Heart left ventricle (tissue), 16 donors: ENCODE results near the gene OXGR1. TPM values are rescaled to one million over a fixed set of nuclear protein-coding genes. Genes with fewer than 3 reads are reported as not detected.

Source experiments
- ATAC-seq, 4 donors: fragments of 200-7000 bp; cut with Tn5 transposase; one replicate each; pipeline ENCODE4 v1.9.1; 2020 to 2022; ENCODE audit warnings: moderate library complexity in 4 of 4, mild to moderate bottlenecking in 3 of 4, moderate number of reproducible peaks in 1 of 4
- DNase-seq, 5 donors: peaks; one replicate each; pipeline ENCODE4 v3.0.0-alpha.2; 2020
- H3K27ac ChIP-seq, 12 donors: fragments of 200-600 bp; sonication (generic) in 4 of 12; one replicate each; pipeline versions ENCODE4 v1.5.0 to v1.8.0; 2016 to 2022; ENCODE audit warnings: mild to moderate bottlenecking in 2 of 12
- H3K27me3 ChIP-seq, 9 donors: fragments of 200-600 bp; sonication (generic) in 2 of 9; one replicate each; pipeline versions ENCODE4 v1.5.1 to v1.8.0; 2016 to 2022; ENCODE audit warnings: mild to moderate bottlenecking in 3 of 9
- H3K36me3 ChIP-seq, 9 donors: fragments of 200-600 bp; sonication (generic) in 2 of 9; one replicate each; pipeline versions ENCODE4 v1.5.0 to v1.8.0; 2018 to 2022; ENCODE audit warnings: mild to moderate bottlenecking in 2 of 9
- H3K4me1 ChIP-seq, 12 donors: fragments of 200-600 bp; sonication (generic) in 4 of 12; one replicate each; pipeline versions ENCODE4 v1.5.0 to v1.8.0; 2016 to 2022; ENCODE audit warnings: mild to moderate bottlenecking in 3 of 12
- H3K4me3 ChIP-seq, 12 donors: fragments of 200-600 bp; sonication (generic) in 4 of 12; one replicate each; pipeline versions ENCODE4 v1.5.0 to v1.8.0; 2017 to 2022; ENCODE audit warnings: mild to moderate bottlenecking in 9 of 12, moderate library complexity in 4 of 12
- H3K9me3 ChIP-seq, 12 donors: fragments of 200-600 bp; sonication (generic) in 4 of 12; one replicate each; pipeline versions ENCODE4 v1.5.0 to v1.8.0; 2016 to 2022; ENCODE audit warnings: mild to moderate bottlenecking in 1 of 12
- POLR2A ChIP-seq, 2 donors: fragments of 450-650 bp; IDR thresholded peaks; one replicate each; pipeline ENCODE4 v1.6.1; 2017; ENCODE audit warnings: antibody characterized with exemption in 2 of 2, mild to moderate bottlenecking in 2 of 2, moderate library complexity in 2 of 2
- WGBS, 4 donors: extraction: QIAGEN DNeasy Blood & Tissue Kit in 2 of 4; methylation state at CpG; one replicate each; pipeline versions ENCODE4 v1.1.5 to v1.1.7; 2013 to 2018; 5-methylcytosine and 5-hydroxymethylcytosine counted together
- intact Hi-C, 10 donors: fragments of 100-400 bp; cut with DNase I; formaldehyde crosslinking; loops; one replicate each; pipeline versions ENCODE4 v1.11.1 to v1.14.2; 2022
- polyA plus RNA-seq, 2 donors: library from polyadenylated mRNA; stranded (reverse); fragments of 200-250 nt; gene quantifications; one replicate each; pipeline ENCODE4 v1.2.3, GENCODE V29; 2013
- total RNA-seq, 9 donors: library from RNA; depleted of rRNA in 2 of 9; stranded (reverse); fragments of >200 nt in 2 of 9; fragmentation: NEBNext Ultra II Directional in 3 of 9; extraction: Animal tissue kit (Norgen Biotek cat#: 25700) in 3 of 9; gene quantifications; one replicate each; pipeline versions ENCODE4 v1.1.0 to v1.2.4, GENCODE V29; 2016 to 2023
- TF ChIP-seq, protein P1 (sequence below), 12 donors: fragments of 200-600 bp; sonication (generic) in 4 of 12; IDR thresholded peaks; one replicate each; pipeline versions ENCODE4 v1.5.0 to v1.8.0; 2018 to 2022; ENCODE audit warnings: antibody characterized with exemption in 12 of 12, mild to moderate bottlenecking in 5 of 12
- donor health status: ischemic (EF 13 %, LVEDD 7.1; RV severe dilation, severe dysfunction).
- donor health status: healthy with polysubstance abuse.
- donor health status: DM: no; HTN: yes; CAD: no.
- donor health status: DM: no; HTN: no; CAD: no.
- donor health status: ischemic (EF 25% LVEDD 6.9; RV normal size, moderate dysfunction).
- donor health status: ischemic (EF 25% LVEDD 5.7; RV mildly dilated, moderate dysfunction).
- donor health status: healthy.
- donor health status: DM: yes; HTN: yes; CAD: no.
- donor health status: ischemic (EF 35%, LVEDD 5.7; RV mildly dilated, moderate dysfunction).
- donor health status: nonischemic (EF 11% LVEDD 7.7; RV severe dilation, severe dysfunction).
- donor health status: DM: yes; HTN: yes; CAD: no.
- donor health status: PGD.
- donor health status: ischemic (EF 29% LVEDD 5.4; RV normal size, mild dysfunction).
- donor health status: nonischemic (EF 23%, LVEDD 6.1; RV moderate dilation, normal function).

OXGR1 gene
- total and polyA plus RNA-seq, 11 donors, result 0.04 to 0.99 (median 0.16) TPM; not detected in 8

- H3K27me3 ChIP-seq, result no peaks in the 10 kb centered on the region
- no peak overlapping the region for H3K27ac ChIP-seq
- H3K4me1 ChIP-seq, result no peaks in the 10 kb centered on the region
- TF ChIP-seq, protein P1, sequence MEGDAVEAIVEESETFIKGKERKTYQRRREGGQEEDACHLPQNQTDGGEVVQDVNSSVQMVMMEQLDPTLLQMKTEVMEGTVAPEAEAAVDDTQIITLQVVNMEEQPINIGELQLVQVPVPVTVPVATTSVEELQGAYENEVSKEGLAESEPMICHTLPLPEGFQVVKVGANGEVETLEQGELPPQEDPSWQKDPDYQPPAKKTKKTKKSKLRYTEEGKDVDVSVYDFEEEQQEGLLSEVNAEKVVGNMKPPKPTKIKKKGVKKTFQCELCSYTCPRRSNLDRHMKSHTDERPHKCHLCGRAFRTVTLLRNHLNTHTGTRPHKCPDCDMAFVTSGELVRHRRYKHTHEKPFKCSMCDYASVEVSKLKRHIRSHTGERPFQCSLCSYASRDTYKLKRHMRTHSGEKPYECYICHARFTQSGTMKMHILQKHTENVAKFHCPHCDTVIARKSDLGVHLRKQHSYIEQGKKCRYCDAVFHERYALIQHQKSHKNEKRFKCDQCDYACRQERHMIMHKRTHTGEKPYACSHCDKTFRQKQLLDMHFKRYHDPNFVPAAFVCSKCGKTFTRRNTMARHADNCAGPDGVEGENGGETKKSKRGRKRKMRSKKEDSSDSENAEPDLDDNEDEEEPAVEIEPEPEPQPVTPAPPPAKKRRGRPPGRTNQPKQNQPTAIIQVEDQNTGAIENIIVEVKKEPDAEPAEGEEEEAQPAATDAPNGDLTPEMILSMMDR (IDR thresholded peaks at IDR 0.05), result no peak
- ATAC-seq, result no peak
- no peak for DNase-seq
- no peak overlapping the region for H3K4me3 ChIP-seq
- H3K36me3 ChIP-seq, result no peaks in the 10 kb centered on the region
- no peaks in the 10 kb centered on the region for H3K9me3 ChIP-seq
- intact Hi-C loops, result loop anchor here in 2 of 10 donors (10.0 kb wide), 2 partner anchors 128 to 928 kb away; no protein-coding TSS in a partner anchor
These were observed 41.7 kb downstream of the OXGR1 start for GRCh38 chr13:96952595-96952994.

- intact Hi-C loops, result no loop called here
- Histone ChIP-seq H3K4me1 (no peaks in the 10 kb centered on the region), H3K27me3 (no peaks in the 10 kb centered on the region), H3K9me3 (no peaks in the 10 kb centered on the region), H3K36me3 (no peaks in the 10 kb centered on the region), H3K27ac (no peak overlapping the region), H3K4me3 (no peak overlapping the region)
- ATAC-seq (no peak), DNase-seq (no peak)
- no peak for TF ChIP-seq POLR2A (IDR thresholded peaks at IDR 0.05)
- TF ChIP-seq, protein P1 (IDR thresholded peaks at IDR 0.05), result no peak
- WGBS, 4 donors, result 84 to 92% (median 87%) methylated on average over 11 of the region's 11 CpGs
These were observed 46.1 kb downstream of the OXGR1 start for GRCh38 chr13:96948127-96948526.

DNA sequence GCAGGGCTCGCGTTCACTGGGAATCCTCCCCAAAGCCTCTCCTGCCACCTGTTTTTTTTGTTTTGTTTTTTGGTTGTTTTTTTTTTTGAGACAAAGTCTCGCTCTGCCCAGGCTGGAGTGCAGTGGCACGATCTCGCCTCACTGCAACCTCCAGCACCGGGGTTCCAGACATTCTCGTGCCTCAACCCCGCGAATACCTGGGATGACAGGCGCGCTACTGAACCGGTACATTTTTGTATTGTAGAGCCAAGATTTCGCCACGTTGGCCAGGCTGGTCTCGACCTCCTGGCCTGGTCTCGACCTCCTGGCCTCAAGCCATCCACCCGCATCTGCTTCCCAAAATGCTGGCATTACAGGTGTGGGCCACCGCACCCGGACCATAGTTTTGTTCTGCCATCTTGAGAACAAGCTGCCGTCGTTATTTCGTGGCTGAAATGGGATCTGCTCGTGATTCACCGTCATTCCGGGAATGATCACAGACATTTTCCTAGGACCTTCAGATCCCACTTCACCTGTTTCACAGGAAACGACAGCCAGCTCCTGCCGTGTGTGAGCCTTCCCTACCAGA is 46.8 kb downstream of the OXGR1 start:
- intact Hi-C loops, result no loop called here

DNA sequence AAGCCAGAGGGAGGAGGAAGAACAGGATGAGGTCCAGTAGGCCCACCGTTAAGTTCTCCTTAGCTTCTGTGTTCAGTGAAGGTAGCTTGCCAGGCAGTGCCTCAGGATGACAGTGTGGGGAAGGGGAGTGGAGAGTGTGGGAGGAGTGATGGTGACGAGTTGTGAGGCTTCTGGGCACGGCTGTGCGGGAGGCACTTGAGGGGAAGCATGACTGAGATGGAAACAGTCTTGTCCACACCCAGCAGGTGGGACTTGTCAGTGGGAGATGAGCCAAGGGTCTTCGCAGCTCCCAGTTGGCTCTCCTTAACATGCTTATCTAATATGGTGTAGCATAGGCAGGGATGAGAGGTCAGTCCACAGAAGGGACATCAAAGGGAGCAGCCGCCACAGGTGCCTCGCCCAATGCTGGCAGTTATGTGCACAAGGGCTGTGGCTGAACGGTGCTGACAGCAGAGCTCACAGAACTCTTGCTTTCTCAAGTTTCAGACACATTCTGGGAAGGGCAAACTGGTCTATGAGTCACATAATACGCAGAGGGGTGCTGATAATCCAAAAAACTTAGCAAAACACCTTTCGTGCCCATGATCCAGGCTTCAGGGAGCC is 47.5 kb downstream of the OXGR1 start:
- ATAC-seq, result no peak
- Histone ChIP-seq H3K27me3 (no peaks in the 10 kb centered on the region), H3K4me1 (no peaks in the 10 kb centered on the region), H3K27ac (no peak overlapping the region), H3K9me3 (no peaks in the 10 kb centered on the region), H3K36me3 (no peaks in the 10 kb centered on the region), H3K4me3 (no peak overlapping the region)
- WGBS, 4 donors, result 38 to 42% (median 41%) methylated on average over 10 of the region's 10 CpGs
- DNase-seq, result no peak
- TF ChIP-seq, protein P1 (IDR thresholded peaks at IDR 0.05), result no peak
- TF ChIP-seq POLR2A (IDR thresholded peaks at IDR 0.05), result no peak
- intact Hi-C loops, result no loop called here

More for the DNA sequence above, 46.8 kb downstream of the OXGR1 start:
- Histone ChIP-seq H3K36me3 (no peaks in the 10 kb centered on the region), H3K4me1 (no peaks in the 10 kb centered on the region), H3K27me3 (no peaks in the 10 kb centered on the region), H3K27ac (no peak overlapping the region), H3K9me3 (no peaks in the 10 kb centered on the region), H3K4me3 (no peak overlapping the region)
- 94 to 95% (median 95%) methylated on average over 27 of the region's 27 CpGs for WGBS, 4 donors
- DNase-seq, result no peak
- TF ChIP-seq, protein P1 (IDR thresholded peaks at IDR 0.05), result no peak
- no peak for TF ChIP-seq POLR2A (IDR thresholded peaks at IDR 0.05)
- no peak for ATAC-seq
